H9 (cell line): ENCODE data around the gene HEBP2. TPM values are rescaled to one million over a fixed set of nuclear protein-coding genes. Genes with fewer than 3 reads are reported as not detected.
A peak's percentile ranks its signal among the peaks of the same experiment; 100 is the strongest.

Experiments used
- DNase-seq: peaks from one replicate; pipeline ENCODE4 v3.0.0-alpha.2; 2017
- H2AFZ ChIP-seq: one replicate; pipeline ENCODE4 v1.6.1; 2013; ENCODE audit warnings: mild to moderate bottlenecking, low read length, control low read depth, moderate library complexity
- H2AK5ac ChIP-seq: 2 replicates; pipeline ENCODE4 v1.6.1; 2013; ENCODE audit warnings: low read length, control low read depth, mixed read lengths; ENCODE audit not compliant: insufficient read length
- H2BK120ac ChIP-seq: one replicate; pipeline ENCODE4 v1.6.1; 2013; ENCODE audit warnings: low read depth, mild to moderate bottlenecking, low read length, control low read depth, inconsistent platforms; ENCODE audit not compliant: poor library complexity, severe bottlenecking
- H2BK12ac ChIP-seq: 2 replicates; pipeline ENCODE4 v1.6.1; 2013; ENCODE audit warnings: low read length, control low read depth, mixed read lengths, low read depth; ENCODE audit not compliant: insufficient read length
- H2BK15ac ChIP-seq: 2 replicates; pipeline ENCODE4 v1.6.1; 2013; ENCODE audit warnings: low read depth, low read length, control low read depth
- H2BK20ac ChIP-seq: one replicate; pipeline ENCODE4 v1.6.1; 2013; ENCODE audit warnings: low read depth, mild to moderate bottlenecking, low read length, control low read depth, inconsistent platforms; ENCODE audit not compliant: poor library complexity, severe bottlenecking
- H2BK5ac ChIP-seq: 2 replicates; pipeline ENCODE4 v1.6.1; 2013; ENCODE audit warnings: low read length, control low read depth, mixed read lengths; ENCODE audit not compliant: insufficient read length
- H3K14ac ChIP-seq: 2 replicates; pipeline ENCODE4 v1.6.1; 2013; ENCODE audit warnings: low read length, control low read depth; ENCODE audit not compliant: insufficient read depth
- H3K18ac ChIP-seq: 2 replicates; pipeline ENCODE4 v1.6.1; 2013; ENCODE audit warnings: low read depth, mild to moderate bottlenecking, mixed read lengths, low read length, control low read depth; ENCODE audit not compliant: insufficient read length
- H3K23ac ChIP-seq: 2 replicates; pipeline ENCODE4 v1.6.1; 2013; ENCODE audit warnings: low read length, control low read depth, mixed read lengths, low read depth; ENCODE audit not compliant: insufficient read length
- H3K23me2 ChIP-seq: 2 replicates; pipeline ENCODE4 v1.6.1; 2013; ENCODE audit warnings: low read depth, mild to moderate bottlenecking, mixed read lengths, low read length, control low read depth; ENCODE audit not compliant: insufficient read length, poor library complexity, severe bottlenecking
- H3K27ac ChIP-seq: 2 replicates; pipeline ENCODE4 v1.5.1; 2013; ENCODE audit warnings: low read length, control low read depth, mixed read lengths, low read depth; ENCODE audit not compliant: insufficient read length
- H3K27me3 ChIP-seq: 2 replicates; pipeline ENCODE4 v1.6.1; 2013; ENCODE audit warnings: low read length, control low read depth, inconsistent platforms; ENCODE audit not compliant: insufficient read depth
- H3K4ac ChIP-seq: 2 replicates; pipeline ENCODE4 v1.6.1; 2013; ENCODE audit warnings: low read depth, mild to moderate bottlenecking, control low read depth, inconsistent platforms, low read length, moderate library complexity
- H3K4me1 ChIP-seq: 2 replicates; pipeline ENCODE4 v1.6.1; 2013; ENCODE audit warnings: low read length, control low read depth, inconsistent platforms; ENCODE audit not compliant: insufficient read depth
- H3K4me2 ChIP-seq: 2 replicates; pipeline ENCODE4 v1.6.1; 2013; ENCODE audit warnings: low read length, control low read depth, mixed read lengths; ENCODE audit not compliant: insufficient read length, insufficient read depth
- H3K56ac ChIP-seq: 2 replicates; pipeline ENCODE4 v1.6.1; 2013; ENCODE audit warnings: low read depth, mild to moderate bottlenecking, mixed read lengths, low read length, control low read depth; ENCODE audit not compliant: insufficient read length
- H3K79me1 ChIP-seq: 2 replicates; pipeline ENCODE4 v1.6.1; 2013; ENCODE audit warnings: low read depth, mild to moderate bottlenecking, moderate library complexity, low read length, control low read depth, inconsistent platforms; ENCODE audit not compliant: insufficient read depth, poor library complexity, severe bottlenecking
- H3K79me2 ChIP-seq: 2 replicates; pipeline ENCODE4 v1.6.1; 2013; ENCODE audit warnings: low read length, control low read depth, inconsistent platforms; ENCODE audit not compliant: insufficient read depth
- H3K9ac ChIP-seq: 2 replicates; pipeline ENCODE4 v1.6.1; 2013; ENCODE audit warnings: low read length, control low read depth, mixed read lengths; ENCODE audit not compliant: insufficient read length; ENCODE audit errors: extremely low read depth
- H3K9me3 ChIP-seq: one replicate; pipeline ENCODE4 v1.6.1; 2013; ENCODE audit warnings: low read depth, low read length, inconsistent platforms; ENCODE audit not compliant: control insufficient read depth
- H3T11ph ChIP-seq: one replicate; pipeline ENCODE4 v1.6.1; 2013; ENCODE audit warnings: mild to moderate bottlenecking, low read length, control low read depth, inconsistent platforms
- H4K20me1 ChIP-seq: one replicate; pipeline ENCODE4 v1.6.1; 2013; ENCODE audit not compliant: control insufficient read depth, insufficient read length, insufficient read depth
- H4K5ac ChIP-seq: 2 replicates; pipeline ENCODE4 v1.6.1; 2013; ENCODE audit warnings: low read depth, mild to moderate bottlenecking, mixed read lengths, low read length, control low read depth; ENCODE audit not compliant: insufficient read length
- H4K8ac ChIP-seq: replicated peaks from 2 replicates; pipeline ENCODE4 v1.6.1; 2013; ENCODE audit warnings: low read length, control low read depth, mixed read lengths, low read depth; ENCODE audit not compliant: insufficient read length
- H4K91ac ChIP-seq: 2 replicates; pipeline ENCODE4 v1.6.1; 2013; ENCODE audit warnings: low read depth, mild to moderate bottlenecking, moderate library complexity, mixed read lengths, low read length, control low read depth; ENCODE audit not compliant: insufficient read length
- H3K27ac Mint-ChIP-seq, 3 experiments: 2 replicates in 2 of 3; 3 replicates in 1 of 3; pipeline ENCODE4 v1.8.0; 2020 to 2021; ENCODE audit warnings: mixed read lengths in 3 of 3, mild to moderate bottlenecking in 1 of 3, moderate library complexity in 1 of 3
- H3K27me3 Mint-ChIP-seq: 2 replicates; pipeline ENCODE4 v1.8.0; 2021; ENCODE audit warnings: low read depth, mild to moderate bottlenecking, moderate library complexity, mixed read lengths
- H3K36me3 Mint-ChIP-seq, 3 experiments: 2 replicates in 2 of 3; 3 replicates in 1 of 3; pipeline ENCODE4 v1.8.0; 2020 to 2021; ENCODE audit warnings: low read depth in 3 of 3, mixed read lengths in 3 of 3; ENCODE audit not compliant: insufficient read depth in 1 of 3
- H3K4me1 Mint-ChIP-seq, 2 experiments: 2 replicates each; pipeline ENCODE4 v1.8.0; 2020; ENCODE audit warnings: mixed read lengths in 2 of 2
- H3K4me3 Mint-ChIP-seq, 2 experiments: 2 replicates in 1 of 2; 3 replicates in 1 of 2; pipeline ENCODE4 v1.8.0; 2020 to 2021; ENCODE audit warnings: mild to moderate bottlenecking in 2 of 2, mixed read lengths in 2 of 2, moderate library complexity in 1 of 2
- H3K9me3 Mint-ChIP-seq, 2 experiments: 2 replicates in 1 of 2; 3 replicates in 1 of 2; pipeline ENCODE4 v1.8.0; 2020; ENCODE audit warnings: mild to moderate bottlenecking in 2 of 2, mixed read lengths in 2 of 2, moderate library complexity in 1 of 2
- WGBS: extraction: QIAGEN DNeasy Blood & Tissue Kit; methylation state at CpG from one replicate; pipeline ENCODE4 v1.1.7; 2013; ENCODE audit warnings: missing lambda C conversion rate, low lambda C conversion rate, mixed read lengths; ENCODE audit not compliant: insufficient read length; ENCODE audit errors: extremely low coverage; 5-methylcytosine and 5-hydroxymethylcytosine counted together
- total RNA-seq: library from RNA; stranded (reverse); gene quantifications from 2 replicates; pipeline ENCODE4 v1.2.1, GENCODE V29; 2021
- TF ChIP-seq, protein P1 (sequence below): fragments of 200-600 bp; sonication (generic); conservative IDR thresholded peaks from 3 replicates; pipeline ENCODE4 v1.8.0; 2021; ENCODE audit warnings: antibody characterized with exemption, mild to moderate bottlenecking

HEBP2 gene
- total RNA-seq, 1 experiment from 2014 or later: 57.8 TPM

DNA sequence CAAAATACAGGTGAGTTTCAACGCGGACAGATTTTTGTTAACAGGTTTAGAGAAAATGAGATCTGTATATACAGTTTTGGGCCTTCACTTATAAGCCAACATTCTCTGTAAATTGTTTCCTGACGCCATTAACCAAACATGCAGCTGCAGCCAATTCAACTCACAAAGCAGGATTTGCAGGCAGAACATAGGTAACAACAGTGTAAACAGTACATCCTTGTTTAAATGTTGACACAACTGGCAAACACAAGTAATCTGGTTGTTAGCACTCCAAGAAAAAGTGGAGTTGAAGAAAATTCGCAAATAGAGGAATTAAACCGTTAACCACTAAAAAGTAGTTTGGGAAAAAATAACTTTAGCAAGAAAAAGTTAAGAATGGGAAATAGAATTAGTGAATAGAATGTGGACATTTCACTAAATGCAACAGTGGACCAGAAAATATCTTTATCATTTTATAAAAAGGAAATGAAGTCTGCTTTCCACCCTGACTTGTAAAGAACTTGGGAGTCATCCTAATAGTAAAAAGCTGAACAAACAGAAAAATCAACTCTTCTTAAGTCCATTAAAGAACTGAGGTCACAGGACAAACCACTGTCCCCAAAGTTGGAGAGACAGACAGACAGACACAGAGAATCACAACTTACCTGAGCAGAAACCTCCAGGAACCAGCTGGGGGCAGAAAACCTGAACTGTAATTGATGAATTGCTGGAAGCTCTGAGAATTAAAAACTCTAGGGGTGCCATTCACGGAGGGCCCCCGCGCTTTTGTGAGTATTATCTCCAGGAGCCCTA is 16.2 kb upstream of the HEBP2 start:
- no peak overlapping the region for H2BK120ac ChIP-seq
- no peaks in the 10 kb centered on the region for H3K23me2 ChIP-seq
- no peak overlapping the region for H3T11ph ChIP-seq
- no peak overlapping the region for H2BK15ac ChIP-seq
- no peaks in the 10 kb centered on the region for H3K79me1 ChIP-seq
- Mint-ChIP-seq H3K36me3 (no peaks in the 10 kb centered on the region), H3K4me1 (peaks cover 22 to 24% of the 10 kb centered on the region in 2 experiments), H3K27me3 (no peaks in the 10 kb centered on the region), H3K9me3 (no peaks in the 10 kb centered on the region), H3K27ac (0 out of 7 replicates have a peak overlapping the region, but pooled peaks of 1 of the 3 experiments have one; percentile 60), H3K4me3 (no peak overlapping the region)
- no peaks in the 10 kb centered on the region for H4K20me1 ChIP-seq
- no peak overlapping the region for H2AK5ac ChIP-seq
- H2BK5ac ChIP-seq: no peak overlapping the region
- no peak overlapping the region for H3K18ac ChIP-seq
- no CpG with 5 or more reads among the region's 8 CpGs for WGBS
- H3K23ac ChIP-seq: no peak overlapping the region
- DNase-seq: no peak
- H4K5ac ChIP-seq: no peak overlapping the region
- no peak overlapping the region for H2BK20ac ChIP-seq
- no peak overlapping the region for H2BK12ac ChIP-seq
- H3K4me2 ChIP-seq: no peak overlapping the region
- H4K91ac ChIP-seq: no peak overlapping the region
- no peak overlapping the region for H3K4ac ChIP-seq
- no peaks in the 10 kb centered on the region for H3K79me2 ChIP-seq
- no peaks in the 10 kb centered on the region; the same call in 1 of the 2 replicates for H3K4me1 ChIP-seq
- TF ChIP-seq, protein P1, sequence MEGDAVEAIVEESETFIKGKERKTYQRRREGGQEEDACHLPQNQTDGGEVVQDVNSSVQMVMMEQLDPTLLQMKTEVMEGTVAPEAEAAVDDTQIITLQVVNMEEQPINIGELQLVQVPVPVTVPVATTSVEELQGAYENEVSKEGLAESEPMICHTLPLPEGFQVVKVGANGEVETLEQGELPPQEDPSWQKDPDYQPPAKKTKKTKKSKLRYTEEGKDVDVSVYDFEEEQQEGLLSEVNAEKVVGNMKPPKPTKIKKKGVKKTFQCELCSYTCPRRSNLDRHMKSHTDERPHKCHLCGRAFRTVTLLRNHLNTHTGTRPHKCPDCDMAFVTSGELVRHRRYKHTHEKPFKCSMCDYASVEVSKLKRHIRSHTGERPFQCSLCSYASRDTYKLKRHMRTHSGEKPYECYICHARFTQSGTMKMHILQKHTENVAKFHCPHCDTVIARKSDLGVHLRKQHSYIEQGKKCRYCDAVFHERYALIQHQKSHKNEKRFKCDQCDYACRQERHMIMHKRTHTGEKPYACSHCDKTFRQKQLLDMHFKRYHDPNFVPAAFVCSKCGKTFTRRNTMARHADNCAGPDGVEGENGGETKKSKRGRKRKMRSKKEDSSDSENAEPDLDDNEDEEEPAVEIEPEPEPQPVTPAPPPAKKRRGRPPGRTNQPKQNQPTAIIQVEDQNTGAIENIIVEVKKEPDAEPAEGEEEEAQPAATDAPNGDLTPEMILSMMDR: no peak
- H4K8ac ChIP-seq: no peak overlapping the region
- no peaks in the 10 kb centered on the region for H3K9me3 ChIP-seq
- H3K9ac ChIP-seq: no peak overlapping the region
- H3K27ac ChIP-seq: no peak overlapping the region
- no peak overlapping the region for H3K56ac ChIP-seq
- H3K14ac ChIP-seq: no peak overlapping the region
- no peaks in the 10 kb centered on the region for H3K27me3 ChIP-seq
- H2AFZ ChIP-seq: no peak overlapping the region
